Lower lobe of right lung (tissue), 2 donors: Measurements from ENCODE around the gene TMEM117. TPM values are rescaled to one million over a fixed set of nuclear protein-coding genes. Genes with fewer than 3 reads are reported as not detected.

Experiments used
- ATAC-seq, 2 donors: fragments of 200-7000 bp; cut with Tn5 transposase; one replicate each; pipeline ENCODE4 v1.9.1; 2020 to 2022; ENCODE audit warnings: mild to moderate bottlenecking in 2 of 2, moderate library complexity in 2 of 2
- DNase-seq: peaks from one replicate; pipeline ENCODE4 v3.0.0-alpha.2; 2020
- H3K27ac ChIP-seq: fragments of 200-600 bp; one replicate; pipeline ENCODE4 v1.8.0; 2022
- H3K27me3 ChIP-seq: fragments of 200-600 bp; one replicate; pipeline ENCODE4 v1.8.0; 2022; ENCODE audit warnings: low read depth
- H3K36me3 ChIP-seq: fragments of 200-600 bp; one replicate; pipeline ENCODE4 v1.8.0; 2022; ENCODE audit warnings: mild to moderate bottlenecking
- H3K4me1 ChIP-seq: fragments of 200-600 bp; one replicate; pipeline ENCODE4 v1.8.0; 2022
- H3K4me3 ChIP-seq: fragments of 200-600 bp; one replicate; pipeline ENCODE4 v1.8.0; 2022; ENCODE audit warnings: mild to moderate bottlenecking
- H3K9me3 ChIP-seq: fragments of 200-600 bp; one replicate; pipeline ENCODE4 v1.8.0; 2022
- intact Hi-C: fragments of 100-400 bp; cut with DNase I; formaldehyde crosslinking; loops from one replicate; pipeline ENCODE4 v1.11.0; 2022
- total RNA-seq: library from RNA; stranded (reverse); fragmentation: NEBNext Ultra II Directional; extraction: Animal tissue kit (Norgen Biotek cat#: 25700); gene quantifications from one replicate; pipeline ENCODE4 v1.2.1, GENCODE V29; 2021
- TF ChIP-seq, protein P1 (sequence below): fragments of 200-600 bp; IDR thresholded peaks from one replicate; pipeline ENCODE4 v1.8.0; 2022; ENCODE audit warnings: antibody characterized with exemption, mild to moderate bottlenecking
- donor health status: DM: no; HTN: yes; CAD: no; lungs with severe emphysema.

TMEM117 gene
- total RNA-seq, 1 donor from 2014 or later: 4.5 TPM

GRCh38 chr12:44367136-44367535 is 531.3 kb downstream of the TMEM117 start:
- no peaks in the 10 kb centered on the region for H3K27me3 ChIP-seq
- TF ChIP-seq, protein P1, sequence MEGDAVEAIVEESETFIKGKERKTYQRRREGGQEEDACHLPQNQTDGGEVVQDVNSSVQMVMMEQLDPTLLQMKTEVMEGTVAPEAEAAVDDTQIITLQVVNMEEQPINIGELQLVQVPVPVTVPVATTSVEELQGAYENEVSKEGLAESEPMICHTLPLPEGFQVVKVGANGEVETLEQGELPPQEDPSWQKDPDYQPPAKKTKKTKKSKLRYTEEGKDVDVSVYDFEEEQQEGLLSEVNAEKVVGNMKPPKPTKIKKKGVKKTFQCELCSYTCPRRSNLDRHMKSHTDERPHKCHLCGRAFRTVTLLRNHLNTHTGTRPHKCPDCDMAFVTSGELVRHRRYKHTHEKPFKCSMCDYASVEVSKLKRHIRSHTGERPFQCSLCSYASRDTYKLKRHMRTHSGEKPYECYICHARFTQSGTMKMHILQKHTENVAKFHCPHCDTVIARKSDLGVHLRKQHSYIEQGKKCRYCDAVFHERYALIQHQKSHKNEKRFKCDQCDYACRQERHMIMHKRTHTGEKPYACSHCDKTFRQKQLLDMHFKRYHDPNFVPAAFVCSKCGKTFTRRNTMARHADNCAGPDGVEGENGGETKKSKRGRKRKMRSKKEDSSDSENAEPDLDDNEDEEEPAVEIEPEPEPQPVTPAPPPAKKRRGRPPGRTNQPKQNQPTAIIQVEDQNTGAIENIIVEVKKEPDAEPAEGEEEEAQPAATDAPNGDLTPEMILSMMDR: no peak
- no peaks in the 10 kb centered on the region for H3K4me1 ChIP-seq
- no peak overlapping the region for H3K4me3 ChIP-seq
- ATAC-seq (no peak), DNase-seq (no peak)
- intact Hi-C loops: no loop called here
- H3K36me3 ChIP-seq: no peaks in the 10 kb centered on the region
- no peak overlapping the region for H3K27ac ChIP-seq
- no peaks in the 10 kb centered on the region for H3K9me3 ChIP-seq

GRCh38 chr12:44367916-44368315 is 532.0 kb downstream of the TMEM117 start:
- no peak for ATAC-seq
- no peak for DNase-seq
- intact Hi-C loops: no loop called here
- no peaks in the 10 kb centered on the region for H3K4me1 ChIP-seq
- H3K9me3 ChIP-seq: no peaks in the 10 kb centered on the region
- TF ChIP-seq, protein P1: no peak
- H3K27ac ChIP-seq: no peak overlapping the region
- no peaks in the 10 kb centered on the region for H3K36me3 ChIP-seq
- H3K27me3 ChIP-seq: no peaks in the 10 kb centered on the region
- H3K4me3 ChIP-seq: no peak overlapping the region

GRCh38 chr12:44369998-44370397 is 534.1 kb downstream of the TMEM117 start:
- Histone ChIP-seq H3K27ac (no peak overlapping the region), H3K4me3 (no peak overlapping the region), H3K9me3 (no peaks in the 10 kb centered on the region), H3K4me1 (no peaks in the 10 kb centered on the region), H3K36me3 (no peaks in the 10 kb centered on the region), H3K27me3 (no peaks in the 10 kb centered on the region)
- TF ChIP-seq, protein P1: no peak
- DNase-seq (no peak), ATAC-seq (no peak)
- intact Hi-C loops: no loop called here

- DNase-seq: no peak
- H3K36me3 ChIP-seq: no peaks in the 10 kb centered on the region
- intact Hi-C loops: no loop called here
- H3K4me3 ChIP-seq: no peak overlapping the region
- H3K27me3 ChIP-seq: no peaks in the 10 kb centered on the region
- H3K9me3 ChIP-seq: no peaks in the 10 kb centered on the region
- no peak for ATAC-seq
- H3K4me1 ChIP-seq: no peaks in the 10 kb centered on the region
- TF ChIP-seq, protein P1: no peak
- no peak overlapping the region for H3K27ac ChIP-seq
Observed at GRCh38 chr12:44370982-44371381, 535.1 kb downstream of the TMEM117 start.

GRCh38 chr12:44372259-44372658 is 536.4 kb downstream of the TMEM117 start:
- no peak overlapping the region for H3K4me3 ChIP-seq
- H3K27me3 ChIP-seq: no peaks in the 10 kb centered on the region
- no peaks in the 10 kb centered on the region for H3K36me3 ChIP-seq
- no peaks in the 10 kb centered on the region for H3K4me1 ChIP-seq
- intact Hi-C loops: no loop called here
- H3K9me3 ChIP-seq: no peaks in the 10 kb centered on the region
- DNase-seq (no peak), ATAC-seq (no peak)
- TF ChIP-seq, protein P1: no peak
- no peak overlapping the region for H3K27ac ChIP-seq

- intact Hi-C loops: no loop called here
- no peak overlapping the region for H3K4me3 ChIP-seq
- H3K27me3 ChIP-seq: no peaks in the 10 kb centered on the region
- no peaks in the 10 kb centered on the region for H3K9me3 ChIP-seq
- H3K27ac ChIP-seq: no peak overlapping the region
- TF ChIP-seq, protein P1: no peak
- no peaks in the 10 kb centered on the region for H3K4me1 ChIP-seq
- H3K36me3 ChIP-seq: no peaks in the 10 kb centered on the region
- no peak for DNase-seq
- no peak for ATAC-seq
Observed at GRCh38 chr12:44375694-44376093, 539.8 kb downstream of the TMEM117 start.
